IPS-20b (cell line): ENCODE measurements around the gene IQCM.

ENCODE experiments used
- H3K27ac ChIP-seq: one replicate; pipeline ENCODE4 v1.5.1; 2013; ENCODE audit warnings: low read length
- H3K27me3 ChIP-seq: 2 replicates; pipeline ENCODE4 v1.6.1; 2013; ENCODE audit warnings: mild to moderate bottlenecking, low read length, inconsistent platforms; ENCODE audit not compliant: insufficient read depth
- H3K36me3 ChIP-seq: 2 replicates; pipeline ENCODE4 v1.6.1; 2013; ENCODE audit warnings: low read depth, mild to moderate bottlenecking, inconsistent platforms, low read length, moderate library complexity; ENCODE audit not compliant: insufficient read depth
- H3K4me1 ChIP-seq: 2 replicates; pipeline ENCODE4 v1.6.1; 2013; ENCODE audit warnings: mild to moderate bottlenecking, control low read depth, inconsistent platforms, low read length, moderate library complexity; ENCODE audit not compliant: insufficient read depth
- H3K4me3 ChIP-seq: 2 replicates; pipeline ENCODE4 v1.5.1; 2013; ENCODE audit warnings: mild to moderate bottlenecking, low read length, inconsistent platforms
- H3K9ac ChIP-seq: 2 replicates; pipeline ENCODE4 v1.6.1; 2013; ENCODE audit warnings: low read depth, mild to moderate bottlenecking, inconsistent platforms, low read length, moderate library complexity
- H3K9me3 ChIP-seq: 2 replicates; pipeline ENCODE4 v1.6.1; 2013; ENCODE audit warnings: mild to moderate bottlenecking, low read depth, low read length, inconsistent platforms; ENCODE audit not compliant: insufficient read depth

The IQCM gene

DNA sequence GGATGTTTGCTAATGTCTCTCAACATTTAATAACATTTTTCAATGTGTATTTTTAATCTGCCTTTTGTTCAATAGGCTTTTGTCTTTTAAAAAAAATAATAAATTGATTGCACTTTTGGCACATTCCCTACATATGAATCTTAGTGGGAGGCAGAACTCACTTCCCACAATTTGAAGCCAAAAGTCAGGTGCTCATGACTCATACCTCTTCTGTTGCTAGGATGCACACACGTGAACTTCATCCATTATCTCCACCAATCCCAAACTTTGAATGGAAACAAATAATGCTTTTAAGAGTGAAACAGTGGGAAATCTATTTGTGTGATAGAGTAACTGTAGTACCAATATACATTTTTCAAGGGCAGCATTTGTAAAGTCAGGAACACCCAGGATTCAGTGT, 260.5 kb downstream of the IQCM start:
- H3K4me3 ChIP-seq = no peak overlapping the region
- H3K9ac ChIP-seq = no peak overlapping the region
- H3K36me3 ChIP-seq = no peaks in the 10 kb centered on the region
- H3K9me3 ChIP-seq = peaks cover 4% of the 10 kb centered on the region; the same call in 1 of the 2 replicates
- H3K4me1 ChIP-seq = no peaks in the 10 kb centered on the region
- H3K27ac ChIP-seq = no peak overlapping the region
- H3K27me3 ChIP-seq = no peaks in the 10 kb centered on the region

DNA sequence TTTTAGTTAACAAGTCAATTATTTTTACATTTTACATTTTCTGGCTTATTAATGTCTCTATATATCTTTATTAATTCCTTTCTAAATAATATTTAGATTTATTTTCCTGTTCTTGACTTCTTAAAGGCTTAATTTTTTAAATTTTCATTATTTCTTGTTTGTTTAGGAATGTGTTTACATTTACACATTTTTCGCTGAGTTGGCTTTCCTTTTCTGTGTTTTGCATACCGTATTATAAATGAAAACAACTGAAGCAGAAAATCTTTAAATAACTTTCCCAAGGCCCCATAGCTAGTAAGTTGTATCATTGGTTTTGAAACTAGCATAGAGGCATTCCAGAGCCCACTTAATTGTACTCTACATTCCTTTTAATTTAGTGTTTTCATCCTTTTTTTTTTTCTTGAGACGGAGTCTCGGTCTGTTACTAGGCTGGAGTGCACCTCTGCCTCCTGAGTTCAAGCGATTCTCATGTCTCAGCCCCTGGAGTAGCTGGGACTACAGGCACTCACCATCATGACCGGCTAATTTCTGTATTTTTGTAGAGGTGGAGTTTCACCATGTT, 261.6 kb downstream of the IQCM start:
- H3K4me3 ChIP-seq = no peak overlapping the region
- no peaks in the 10 kb centered on the region for H3K27me3 ChIP-seq
- no peaks in the 10 kb centered on the region for H3K9me3 ChIP-seq
- no peak overlapping the region for H3K9ac ChIP-seq
- H3K4me1 ChIP-seq = no peaks in the 10 kb centered on the region
- H3K36me3 ChIP-seq = no peaks in the 10 kb centered on the region
- H3K27ac ChIP-seq = no peak overlapping the region

DNA sequence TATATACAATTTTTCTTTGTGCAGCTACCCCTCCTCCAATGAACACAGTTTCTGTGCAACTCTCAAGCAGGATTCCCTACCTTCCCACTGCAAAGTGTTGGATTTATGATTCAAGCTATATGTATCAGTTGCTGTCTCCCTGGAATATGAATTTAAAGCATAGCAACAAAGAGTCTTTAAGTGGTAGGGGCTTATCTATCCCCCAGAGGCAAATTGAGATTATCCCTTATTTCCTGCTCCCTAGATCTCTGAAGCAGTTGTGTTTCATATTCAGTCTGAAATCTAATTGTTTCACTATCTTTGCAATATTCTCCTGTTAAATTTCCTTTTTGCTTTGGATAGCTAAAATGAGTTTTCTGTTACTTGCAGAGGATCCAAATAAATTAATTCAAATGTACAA, 263.0 kb downstream of the IQCM start:
- no peaks in the 10 kb centered on the region for H3K9me3 ChIP-seq
- H3K27ac ChIP-seq = no peak overlapping the region
- no peaks in the 10 kb centered on the region for H3K4me1 ChIP-seq
- no peaks in the 10 kb centered on the region for H3K27me3 ChIP-seq
- H3K36me3 ChIP-seq = no peaks in the 10 kb centered on the region
- no peak overlapping the region for H3K4me3 ChIP-seq
- no peak overlapping the region for H3K9ac ChIP-seq

DNA sequence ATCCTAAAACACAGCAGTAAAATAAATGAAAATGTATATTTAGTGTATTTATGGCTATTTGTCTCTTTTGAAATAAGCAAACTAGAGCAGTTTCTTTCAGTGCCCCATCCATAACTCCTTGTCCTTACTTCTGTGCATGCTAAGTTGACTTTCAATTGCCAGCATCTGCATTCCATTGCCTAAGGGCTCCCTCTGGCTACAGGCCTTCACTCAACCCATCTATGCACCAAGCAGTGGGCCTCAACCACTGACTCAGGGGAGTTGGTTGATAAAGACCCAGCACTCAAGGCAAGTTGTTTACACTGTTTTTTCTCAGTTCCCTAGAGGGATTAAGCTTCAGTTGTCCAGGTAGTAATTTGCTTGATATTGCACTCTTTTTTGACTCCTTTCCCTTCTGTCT, 265.7 kb downstream of the IQCM start:
- Histone ChIP-seq H3K9me3 (no peaks in the 10 kb centered on the region), H3K36me3 (no peaks in the 10 kb centered on the region), H3K4me3 (no peak overlapping the region), H3K27ac (no peak overlapping the region), H3K4me1 (no peaks in the 10 kb centered on the region), H3K9ac (no peak overlapping the region), H3K27me3 (no peaks in the 10 kb centered on the region)

DNA sequence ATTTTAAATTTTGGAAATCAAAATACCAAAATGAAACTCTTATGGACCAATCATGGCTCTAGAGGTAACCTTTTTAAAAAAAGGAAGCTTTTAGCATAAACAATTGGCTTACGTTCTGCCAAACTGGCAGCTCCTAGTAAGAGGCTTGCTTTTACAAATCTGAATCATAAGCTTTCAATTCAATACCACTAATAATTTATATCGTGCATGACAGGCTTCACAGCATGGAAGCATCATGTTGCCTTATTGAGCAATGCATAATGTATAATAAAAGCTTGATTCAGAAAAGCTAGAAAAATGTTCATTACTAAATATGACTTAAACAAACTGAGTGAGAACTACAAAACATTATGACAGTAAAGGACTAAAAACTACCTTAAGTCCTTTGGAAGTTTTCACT, 280.9 kb downstream of the IQCM start:
- Histone ChIP-seq H3K4me1 (no peaks in the 10 kb centered on the region), H3K27ac (no peak overlapping the region), H3K9ac (no peak overlapping the region), H3K27me3 (no peaks in the 10 kb centered on the region), H3K4me3 (no peak overlapping the region), H3K9me3 (peaks cover 5% of the 10 kb centered on the region; the same call in 1 of the 2 replicates), H3K36me3 (no peaks in the 10 kb centered on the region)

DNA sequence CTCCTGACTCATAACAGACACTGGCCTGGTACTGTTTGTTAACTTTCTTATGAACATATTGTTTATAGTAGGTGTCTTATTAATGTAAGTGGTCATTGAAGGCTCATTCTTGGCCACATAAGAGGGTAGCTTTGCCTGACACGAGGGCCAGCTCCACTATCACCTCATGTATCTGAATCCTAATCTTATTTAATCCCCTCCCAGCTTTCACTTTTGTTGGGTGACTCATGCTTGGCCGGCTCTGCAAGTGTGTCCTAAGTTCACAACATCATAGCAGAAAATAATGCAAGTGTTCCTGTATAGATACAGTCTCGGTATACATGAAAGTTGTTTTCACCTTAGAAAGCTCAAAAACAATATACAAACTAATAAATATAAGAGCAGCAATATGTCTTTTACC, 283.8 kb downstream of the IQCM start:
- H3K9ac ChIP-seq = no peak overlapping the region
- no peaks in the 10 kb centered on the region for H3K9me3 ChIP-seq
- no peaks in the 10 kb centered on the region for H3K36me3 ChIP-seq
- H3K27me3 ChIP-seq = no peaks in the 10 kb centered on the region
- no peak overlapping the region for H3K4me3 ChIP-seq
- no peak overlapping the region for H3K27ac ChIP-seq
- no peaks in the 10 kb centered on the region for H3K4me1 ChIP-seq

DNA sequence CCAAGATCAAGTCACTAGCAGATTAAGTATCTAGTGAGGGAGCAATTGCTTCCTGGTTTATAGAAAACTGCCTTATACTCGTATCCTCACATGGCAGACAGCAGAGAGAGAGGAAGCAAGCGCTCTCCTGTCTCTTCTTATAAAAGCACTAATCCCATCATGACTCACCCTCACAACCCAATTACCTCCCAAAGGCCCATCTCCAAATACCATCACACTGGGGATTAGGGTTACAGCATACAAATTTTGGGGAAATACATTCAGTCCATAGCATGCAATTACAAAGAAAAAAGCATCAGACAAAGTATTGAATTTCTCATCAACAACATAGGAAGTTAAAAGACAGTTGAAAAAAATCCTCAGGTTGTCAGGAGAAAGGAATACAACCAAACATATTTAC, 292.6 kb downstream of the IQCM start:
- no peak overlapping the region for H3K9ac ChIP-seq
- no peak overlapping the region for H3K4me3 ChIP-seq
- no peaks in the 10 kb centered on the region for H3K27me3 ChIP-seq
- no peak overlapping the region for H3K27ac ChIP-seq
- no peaks in the 10 kb centered on the region for H3K36me3 ChIP-seq
- 0 out of 2 replicates have a peak, but pooled peaks cover 8% of the 10 kb centered on the region for H3K4me1 ChIP-seq
- H3K9me3 ChIP-seq = no peaks in the 10 kb centered on the region

DNA sequence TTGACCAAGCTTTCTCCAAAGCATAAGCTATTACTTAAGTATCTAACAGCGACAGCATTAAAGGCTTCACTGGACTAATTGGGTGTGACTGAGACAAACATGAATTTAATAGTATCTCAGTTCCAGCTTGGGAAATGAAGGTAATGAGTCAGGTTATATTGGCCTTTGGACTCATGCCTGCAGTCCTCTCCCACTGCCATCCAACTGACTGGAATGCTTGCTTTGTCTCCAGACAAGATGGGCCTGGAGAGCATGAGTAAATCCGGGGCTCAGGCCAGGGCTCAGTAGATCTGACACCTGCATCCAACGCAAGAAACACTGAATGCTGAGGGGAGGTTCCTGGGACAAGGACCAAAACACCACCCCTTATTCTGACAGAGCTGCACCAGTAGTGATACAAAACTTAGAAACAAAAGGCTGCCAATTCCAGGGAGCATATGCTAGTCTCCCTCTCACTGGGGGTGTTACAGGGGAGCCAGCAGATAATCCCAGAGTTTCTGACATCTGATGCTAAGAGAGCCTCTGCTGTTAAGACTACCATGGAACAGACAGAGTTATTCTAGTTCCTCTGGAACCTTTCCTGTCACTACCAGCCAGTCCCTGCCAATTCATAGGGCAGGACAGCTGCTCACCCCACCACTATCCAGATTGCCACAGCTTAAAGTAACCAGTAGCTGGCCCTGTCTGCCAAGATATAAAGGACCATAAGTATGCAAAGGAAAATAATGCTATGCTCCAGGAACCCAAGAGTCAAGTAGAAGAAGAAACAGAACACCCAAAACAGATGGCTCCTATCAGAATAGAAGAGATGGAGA, 293.8 kb downstream of the IQCM start:
- no peaks in the 10 kb centered on the region for H3K27me3 ChIP-seq
- H3K27ac ChIP-seq = no peak overlapping the region
- no peak overlapping the region for H3K9ac ChIP-seq
- H3K4me1 ChIP-seq = 0 out of 2 replicates have a peak, but pooled peaks cover 8% of the 10 kb centered on the region
- H3K9me3 ChIP-seq = no peaks in the 10 kb centered on the region
- no peak overlapping the region for H3K4me3 ChIP-seq
- H3K36me3 ChIP-seq = no peaks in the 10 kb centered on the region

DNA sequence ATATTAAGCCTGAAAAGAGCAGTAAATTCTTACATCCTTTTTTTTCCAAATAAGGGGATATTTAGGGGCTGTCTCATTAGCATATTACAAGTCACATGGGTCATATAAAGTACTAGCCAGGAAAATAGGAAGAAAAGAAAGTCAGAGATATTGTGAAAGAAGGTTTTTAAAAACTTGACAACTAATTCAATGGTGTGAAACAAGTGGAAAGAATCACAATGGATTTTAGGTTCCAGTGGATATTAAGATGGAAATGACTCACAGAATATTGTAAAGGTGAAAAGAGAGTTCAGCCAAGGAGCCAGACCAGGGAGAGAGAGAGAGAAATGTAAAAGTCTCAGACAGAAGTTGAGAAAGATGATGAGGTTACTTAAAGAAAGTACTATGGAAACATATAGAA, 297.2 kb downstream of the IQCM start:
- H3K27me3 ChIP-seq = no peaks in the 10 kb centered on the region
- H3K4me1 ChIP-seq = 0 out of 2 replicates have a peak, but pooled peaks cover 8% of the 10 kb centered on the region
- no peaks in the 10 kb centered on the region for H3K9me3 ChIP-seq
- H3K36me3 ChIP-seq = no peaks in the 10 kb centered on the region
- H3K27ac ChIP-seq = no peak overlapping the region
- no peak overlapping the region for H3K9ac ChIP-seq
- no peak overlapping the region for H3K4me3 ChIP-seq

DNA sequence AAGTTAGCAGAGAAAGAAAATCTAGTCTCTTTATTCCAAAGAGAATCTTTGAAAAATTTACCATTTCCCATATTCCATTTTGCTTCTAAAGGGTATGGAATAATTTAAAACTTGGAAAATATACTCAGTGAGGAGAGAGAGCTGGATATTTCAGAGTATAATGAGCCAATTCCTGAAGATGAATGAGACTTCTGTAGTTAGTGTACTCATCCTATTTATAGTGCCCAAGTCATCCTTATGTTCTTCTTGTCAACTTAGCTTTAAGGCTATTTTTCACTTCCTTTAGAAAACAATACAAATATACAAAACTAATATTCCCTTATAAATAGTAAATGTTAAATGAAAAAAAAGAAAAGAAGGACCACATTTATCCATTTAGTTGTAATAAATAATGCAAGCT, 302.6 kb downstream of the IQCM start:
- Histone ChIP-seq H3K27ac (no peak overlapping the region), H3K9me3 (peaks cover 10% of the 10 kb centered on the region), H3K36me3 (no peaks in the 10 kb centered on the region)

DNA sequence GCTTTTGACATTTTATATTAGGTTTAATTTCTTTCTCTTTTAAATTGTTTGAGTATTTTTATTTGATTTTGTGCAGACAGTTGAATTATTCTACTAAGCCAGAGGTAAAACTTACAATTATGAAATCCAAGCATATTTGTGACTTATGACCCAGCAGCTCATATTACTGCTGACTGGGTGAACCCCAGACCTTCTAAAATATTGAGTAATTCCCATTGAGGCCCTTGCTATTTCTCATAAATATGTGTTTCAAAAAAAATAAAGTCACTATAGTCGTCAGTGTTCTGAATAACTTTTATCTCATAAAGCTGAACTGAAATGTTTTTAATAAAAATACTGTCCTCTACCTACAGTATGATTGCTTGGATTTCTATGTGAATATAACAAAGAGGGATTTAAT, 303.1 kb downstream of the IQCM start:
- Histone ChIP-seq H3K4me3 (no peak overlapping the region), H3K27me3 (no peaks in the 10 kb centered on the region), H3K9me3 (peaks cover 16% of the 10 kb centered on the region), H3K9ac (no peak overlapping the region), H3K4me1 (no peaks in the 10 kb centered on the region), H3K36me3 (no peaks in the 10 kb centered on the region), H3K27ac (no peak overlapping the region)

More for the DNA sequence above, 302.6 kb downstream of the IQCM start:
- no peak overlapping the region for H3K9ac ChIP-seq
- H3K27me3 ChIP-seq = no peaks in the 10 kb centered on the region
- no peaks in the 10 kb centered on the region for H3K4me1 ChIP-seq
- H3K4me3 ChIP-seq = no peak overlapping the region

DNA sequence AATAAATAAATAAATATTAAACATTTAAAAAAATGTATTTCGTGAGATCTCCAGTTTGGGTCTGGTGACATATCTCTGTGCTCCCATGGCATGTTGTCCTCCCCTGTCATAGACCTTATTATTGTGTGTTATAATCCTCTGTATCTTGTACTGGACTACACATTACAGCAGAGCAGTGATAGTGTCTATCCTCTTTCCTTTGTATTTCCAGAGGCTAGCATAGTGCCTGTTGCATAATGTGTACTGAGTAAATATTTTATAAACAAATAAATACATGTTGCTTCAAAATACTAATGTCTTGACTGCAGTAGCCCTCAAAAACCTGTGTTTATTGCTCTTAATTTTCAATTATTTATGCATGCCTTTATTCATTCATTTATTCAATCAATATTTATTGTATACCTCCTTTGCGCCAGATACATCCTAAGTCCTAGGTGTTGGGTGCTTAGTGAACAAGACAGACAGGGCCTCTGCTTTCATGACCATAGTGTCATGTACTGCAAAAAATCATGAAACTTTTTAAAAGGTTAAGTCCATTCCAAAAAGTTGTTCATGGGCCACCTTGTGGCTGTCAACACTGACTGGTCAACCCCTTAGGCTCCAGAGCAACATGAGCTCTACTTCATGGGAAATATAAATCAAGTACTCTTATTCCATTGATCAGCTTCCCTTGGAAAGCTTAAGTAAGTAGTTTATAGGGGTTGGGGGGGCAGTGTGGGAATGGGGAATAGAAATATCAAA, 303.9 kb downstream of the IQCM start:
- Histone ChIP-seq H3K4me1 (no peaks in the 10 kb centered on the region), H3K36me3 (no peaks in the 10 kb centered on the region), H3K27me3 (no peaks in the 10 kb centered on the region), H3K9ac (no peak overlapping the region), H3K9me3 (peaks cover 17% of the 10 kb centered on the region), H3K4me3 (no peak overlapping the region), H3K27ac (no peak overlapping the region)
